Caco-2 (cell line): ENCODE results near the gene ACAN. TPM values are rescaled to one million over a fixed set of nuclear protein-coding genes. Genes with fewer than 3 reads are reported as not detected.
A peak's percentile ranks its signal among the peaks of the same experiment; 100 is the strongest.

ENCODE experiments used
- BruUV-seq: library from RNA; stranded (reverse); fragments of 400-500 nt; replicated peaks from 2 replicates; lab custom pipeline; 2021; lab: Mats Ljungman, UMichigan
- CTCF ChIA-PET: fragments of 300-600 bp; sonication (Branson Sonifier 250); formaldehyde crosslinking; loops from one replicate; lab custom pipeline; 2022; ENCODE audit warnings: antibody characterized with exemption; lab: Charles Lee
- POLR2A ChIA-PET: fragments of 300-600 bp; sonication (Branson Sonifier 250); formaldehyde crosslinking; loops from one replicate; lab custom pipeline; 2022; ENCODE audit warnings: antibody characterized with exemption; lab: Charles Lee
- DNase-seq, 2 experiments: peaks; one replicate each; pipeline versions ENCODE4 v3.0.0 to v3.0.0-alpha.2; 2020 to 2022
- H3K27me3 ChIP-seq: replicated peaks from 2 replicates; pipeline ENCODE4 v1.6.0; 2011; ENCODE audit warnings: low read length; ENCODE audit not compliant: control insufficient read depth, insufficient read depth
- H3K36me3 ChIP-seq: 2 replicates; pipeline ENCODE4 v1.5.1; 2011; ENCODE audit warnings: low read length; ENCODE audit not compliant: control insufficient read depth, insufficient read depth
- H3K4me1 ChIP-seq: fragments of 250-450 bp; sonication (Bioruptor Pico); 2 replicates; pipeline ENCODE4 v1.5.1; 2020; ENCODE audit warnings: mild to moderate bottlenecking
- H3K4me3 ChIP-seq: 2 replicates; pipeline ENCODE4 v1.5.1; 2011; ENCODE audit warnings: low read depth, mild to moderate bottlenecking, control low read depth, low read length
- H3K9me3 ChIP-seq: fragments of 250-450 bp; sonication (Bioruptor Pico); 2 replicates; pipeline ENCODE4 v1.5.1; 2020; ENCODE audit warnings: mild to moderate bottlenecking, moderate library complexity
- H3K27ac Mint-ChIP-seq: one replicate; pipeline ENCODE4 v1.8.0; 2022; ENCODE audit warnings: mixed read lengths; ENCODE audit not compliant: unreplicated experiment
- H3K27me3 Mint-ChIP-seq: one replicate; pipeline ENCODE4 v1.8.0; 2022; ENCODE audit warnings: mixed read lengths; ENCODE audit not compliant: insufficient read depth, unreplicated experiment
- H3K36me3 Mint-ChIP-seq: one replicate; pipeline ENCODE4 v1.8.0; 2022; ENCODE audit warnings: mild to moderate bottlenecking, mixed read lengths; ENCODE audit not compliant: insufficient read depth, unreplicated experiment
- H3K4me1 Mint-ChIP-seq: one replicate; pipeline ENCODE4 v1.8.0; 2022; ENCODE audit warnings: low read depth, mixed read lengths; ENCODE audit not compliant: unreplicated experiment
- H3K4me3 Mint-ChIP-seq: one replicate; pipeline ENCODE4 v1.8.0; 2022; ENCODE audit warnings: mild to moderate bottlenecking, moderate library complexity, mixed read lengths; ENCODE audit not compliant: unreplicated experiment
- H3K9me3 Mint-ChIP-seq: one replicate; pipeline ENCODE4 v1.8.0; 2022; ENCODE audit warnings: mixed read lengths; ENCODE audit not compliant: unreplicated experiment
- intact Hi-C: fragments of 100-400 bp; cut with micrococcal nuclease; formaldehyde crosslinking; loops from one replicate; pipeline ENCODE4 v1.10.0; 2022; ENCODE audit not compliant: unreplicated experiment
- total RNA-seq: library from RNA; stranded (reverse); gene quantifications from 2 replicates; pipeline ENCODE4 v1.2.3, GENCODE V29; 2022
- TF ChIP-seq, protein P1 (sequence below), 2 experiments: fragments of 200-600 bp in 1 of 2; IDR thresholded peaks; 1 replicate in 1 of 2; 2 replicates in 1 of 2; pipeline versions ENCODE4 v1.5.1 to v1.8.0; 2011 to 2022; ENCODE audit warnings: antibody characterized with exemption in 1 of 2, control low read depth in 1 of 2, inconsistent platforms in 1 of 2, low read depth in 1 of 2, low read length in 1 of 2, mild to moderate bottlenecking in 1 of 2, moderate library complexity in 1 of 2; ENCODE audit not compliant: insufficient read depth in 1 of 2, severe bottlenecking in 1 of 2, unreplicated experiment in 1 of 2

Gene ACAN
- total RNA-seq, 1 experiment from 2014 or later, result not detected

DNA sequence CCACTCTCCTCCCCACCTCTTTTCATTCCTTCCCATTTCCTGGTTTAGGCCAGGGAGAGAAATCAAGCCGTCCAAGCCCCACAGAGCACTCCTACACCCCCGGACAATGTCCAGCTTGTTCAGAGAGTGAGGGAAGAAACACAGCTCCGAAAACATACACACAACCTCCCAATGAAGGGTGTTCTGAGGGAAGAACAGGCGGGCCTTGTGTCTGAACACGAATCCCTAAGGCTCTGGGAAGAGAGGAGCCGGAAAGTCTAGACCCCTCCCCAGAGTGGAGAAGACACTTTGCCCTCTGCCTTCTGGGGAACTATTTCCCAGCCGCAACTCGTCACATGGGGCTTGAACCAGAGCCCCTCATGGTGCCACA, 30.5 kb downstream of the ACAN start:
- ChIA-PET CTCF (interaction anchor here (0.6 to 2.0 kb wide), 3 partner anchors 59 to 177 kb away, joined by 3 to 9 read pairs (median 5); no protein-coding TSS in a partner anchor), POLR2A (no interaction called here)
- H3K27ac Mint-ChIP-seq, result no peak overlapping the region
- Histone ChIP-seq H3K4me3 (no peak overlapping the region), H3K4me1 (no peaks in the 10 kb centered on the region), H3K9me3 (no peaks in the 10 kb centered on the region), H3K36me3 (no peaks in the 10 kb centered on the region), H3K27me3 (no peaks in the 10 kb centered on the region)
- intact Hi-C loops, result loop anchor here (1.0 kb wide), 1 partner anchor 176 kb away; no protein-coding TSS in a partner anchor
- H3K27me3 Mint-ChIP-seq, result no peaks in the 10 kb centered on the region
- no peaks in the 10 kb centered on the region for H3K9me3 Mint-ChIP-seq
- no peaks in the 10 kb centered on the region for H3K36me3 Mint-ChIP-seq
- BruUV-seq, result no TSS peak
- DNase-seq, result no peak
- TF ChIP-seq, protein P1, sequence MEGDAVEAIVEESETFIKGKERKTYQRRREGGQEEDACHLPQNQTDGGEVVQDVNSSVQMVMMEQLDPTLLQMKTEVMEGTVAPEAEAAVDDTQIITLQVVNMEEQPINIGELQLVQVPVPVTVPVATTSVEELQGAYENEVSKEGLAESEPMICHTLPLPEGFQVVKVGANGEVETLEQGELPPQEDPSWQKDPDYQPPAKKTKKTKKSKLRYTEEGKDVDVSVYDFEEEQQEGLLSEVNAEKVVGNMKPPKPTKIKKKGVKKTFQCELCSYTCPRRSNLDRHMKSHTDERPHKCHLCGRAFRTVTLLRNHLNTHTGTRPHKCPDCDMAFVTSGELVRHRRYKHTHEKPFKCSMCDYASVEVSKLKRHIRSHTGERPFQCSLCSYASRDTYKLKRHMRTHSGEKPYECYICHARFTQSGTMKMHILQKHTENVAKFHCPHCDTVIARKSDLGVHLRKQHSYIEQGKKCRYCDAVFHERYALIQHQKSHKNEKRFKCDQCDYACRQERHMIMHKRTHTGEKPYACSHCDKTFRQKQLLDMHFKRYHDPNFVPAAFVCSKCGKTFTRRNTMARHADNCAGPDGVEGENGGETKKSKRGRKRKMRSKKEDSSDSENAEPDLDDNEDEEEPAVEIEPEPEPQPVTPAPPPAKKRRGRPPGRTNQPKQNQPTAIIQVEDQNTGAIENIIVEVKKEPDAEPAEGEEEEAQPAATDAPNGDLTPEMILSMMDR (IDR thresholded peaks at IDR 0.05; ENCODE audit: insufficient read depth in 1 of 2, low read depth in 1 of 2, low read length in 1 of 2, severe bottlenecking in 1 of 2, unreplicated experiment in 1 of 2), result no peak
- no peak overlapping the region for H3K4me3 Mint-ChIP-seq
- H3K4me1 Mint-ChIP-seq, result no peaks in the 10 kb centered on the region

DNA sequence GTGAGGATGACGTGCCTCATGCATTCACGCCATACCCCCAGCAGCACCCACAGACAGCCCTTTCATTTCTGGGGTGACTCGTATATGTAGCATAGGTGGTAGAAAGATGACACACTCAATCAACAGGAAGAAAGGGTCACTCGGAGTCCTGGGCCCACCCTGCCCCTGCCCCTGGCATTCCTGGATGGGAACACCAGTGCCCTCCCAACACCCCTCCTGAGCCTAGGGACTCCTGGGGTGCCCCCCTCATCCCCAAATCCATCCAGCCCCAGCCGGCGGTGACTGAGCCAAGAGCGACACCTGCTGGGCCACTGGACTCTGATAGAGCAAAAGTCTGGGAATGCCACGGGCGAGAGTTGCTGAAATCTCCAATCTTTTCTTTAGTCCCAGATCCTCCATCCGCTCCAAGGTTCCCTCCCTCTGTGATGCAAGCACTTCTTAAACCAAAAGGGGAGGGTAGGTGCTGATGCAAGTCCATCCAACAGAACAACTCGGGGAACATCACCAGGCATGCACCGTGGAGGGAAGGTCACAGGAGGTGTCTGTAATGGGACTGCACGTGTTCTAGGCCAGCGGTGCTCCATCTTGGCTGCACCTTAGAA, 31.1 kb downstream of the ACAN start:
- TF ChIP-seq, protein P1 (IDR thresholded peaks at IDR 0.05; ENCODE audit: insufficient read depth in 1 of 2, low read depth in 1 of 2, low read length in 1 of 2, severe bottlenecking in 1 of 2, unreplicated experiment in 1 of 2), result peak; percentile 17 to 40
- no peaks in the 10 kb centered on the region for H3K4me1 ChIP-seq
- no peaks in the 10 kb centered on the region for H3K36me3 ChIP-seq
- Mint-ChIP-seq H3K27ac (no peak overlapping the region), H3K27me3 (no peaks in the 10 kb centered on the region), H3K36me3 (no peaks in the 10 kb centered on the region), H3K4me1 (no peaks in the 10 kb centered on the region), H3K9me3 (no peaks in the 10 kb centered on the region), H3K4me3 (no peak overlapping the region)
- ChIA-PET CTCF (interaction anchor here (0.6 to 2.0 kb wide), 4 partner anchors 59 to 177 kb away, joined by 3 to 9 read pairs (median 4); no protein-coding TSS in a partner anchor), POLR2A (no interaction called here)
- intact Hi-C loops, result loop anchor here (1.0 kb wide), 1 partner anchor 177 kb away; no protein-coding TSS in a partner anchor
- no peak overlapping the region for H3K4me3 ChIP-seq
- no TSS peak for BruUV-seq
- DNase-seq, result peak in 1 of 2 experiments; percentile 18
- H3K27me3 ChIP-seq, result no peaks in the 10 kb centered on the region
- H3K9me3 ChIP-seq, result no peaks in the 10 kb centered on the region

DNA sequence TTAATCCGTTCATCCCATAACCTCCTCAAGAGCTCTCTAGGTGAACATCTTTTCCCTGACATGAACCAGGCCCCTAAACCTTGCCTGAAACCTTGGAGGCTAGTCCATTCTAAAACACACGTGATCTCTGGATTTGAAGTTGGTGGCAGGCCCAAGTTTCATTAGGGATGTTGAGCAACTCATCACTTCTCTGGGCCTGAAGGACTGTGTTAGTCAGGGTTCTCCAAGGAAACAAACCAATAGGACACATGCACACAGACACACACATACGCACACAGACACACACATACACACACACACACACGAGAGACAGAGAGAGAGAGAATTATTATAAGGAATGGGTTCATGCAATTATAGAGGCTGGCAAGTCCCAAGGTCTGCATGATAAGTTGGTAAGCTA, 31.9 kb downstream of the ACAN start:
- H3K9me3 Mint-ChIP-seq, result no peaks in the 10 kb centered on the region
- H3K9me3 ChIP-seq, result no peaks in the 10 kb centered on the region
- H3K27me3 Mint-ChIP-seq, result no peaks in the 10 kb centered on the region
- no TSS peak for BruUV-seq
- H3K27ac Mint-ChIP-seq, result no peak overlapping the region
- no peaks in the 10 kb centered on the region for H3K36me3 Mint-ChIP-seq
- H3K4me1 Mint-ChIP-seq, result no peaks in the 10 kb centered on the region
- CTCF ChIA-PET, result interaction anchor here (0.6 to 2.0 kb wide), 2 partner anchors 39 to 178 kb away, joined by 3 to 9 read pairs; no protein-coding TSS in a partner anchor
- H3K4me3 Mint-ChIP-seq, result no peak overlapping the region
- H3K27me3 ChIP-seq, result no peaks in the 10 kb centered on the region
- POLR2A ChIA-PET, result no interaction called here
- no peak for DNase-seq
- intact Hi-C loops, result no loop called here
- no peak overlapping the region for H3K4me3 ChIP-seq
- H3K36me3 ChIP-seq, result no peaks in the 10 kb centered on the region
- TF ChIP-seq, protein P1 (IDR thresholded peaks at IDR 0.05; ENCODE audit: insufficient read depth in 1 of 2, low read depth in 1 of 2, low read length in 1 of 2, severe bottlenecking in 1 of 2, unreplicated experiment in 1 of 2), result no peak
- H3K4me1 ChIP-seq, result no peaks in the 10 kb centered on the region
